AG04450 (cell line): ENCODE results near the gene KSR2. TPM values are rescaled to one million over a fixed set of nuclear protein-coding genes. Genes with fewer than 3 reads are reported as not detected.

Experiments used
- CTCF ChIA-PET: fragments of 300-600, 350-600 bp; formaldehyde crosslinking; extraction: SDS; loops from one replicate; lab custom pipeline; 2022; ENCODE audit warnings: antibody characterized with exemption, inconsistent platforms; lab: Charles Lee
- POLR2A ChIA-PET: fragments of 350-600 bp; formaldehyde crosslinking; extraction: SDS; loops from one replicate; lab custom pipeline; 2021; ENCODE audit warnings: antibody characterized with exemption, inconsistent platforms; lab: Yijun Ruan, JAX
- DNase-seq: peaks from one replicate; pipeline ENCODE4 v3.0.0-alpha.2; 2011; ENCODE audit warnings: low read depth, low spot score
- H3K27ac ChIP-seq: one replicate; pipeline ENCODE4 v1.5.1; 2012; ENCODE audit warnings: low read depth, low read length, control low read depth
- H3K27me3 ChIP-seq: one replicate; pipeline ENCODE4 v1.6.0; 2012; ENCODE audit warnings: low read length; ENCODE audit not compliant: control insufficient read depth, insufficient read depth
- H3K4me3 ChIP-seq: 2 replicates; pipeline ENCODE4 v1.5.1; 2011; ENCODE audit warnings: mild to moderate bottlenecking, low read depth, low read length, control low read depth
- H3K9me3 ChIP-seq: 2 replicates; pipeline ENCODE4 v1.5.1; 2012; ENCODE audit warnings: low read length; ENCODE audit not compliant: control insufficient read depth, insufficient read depth
- polyA plus RNA-seq: library from polyadenylated mRNA; depleted of rRNA; stranded (reverse); fragments of >200 nt; gene quantifications from 2 replicates; pipeline ENCODE4 v1.2.3, GENCODE V29; 2011
- TF ChIP-seq, protein P1 (sequence below): IDR thresholded peaks from 2 replicates; pipeline ENCODE4 v1.5.1; 2011; ENCODE audit warnings: low read depth, low read length, control low read depth, inconsistent platforms

The KSR2 gene
- polyA plus RNA-seq, 1 experiment = not detected

DNA sequence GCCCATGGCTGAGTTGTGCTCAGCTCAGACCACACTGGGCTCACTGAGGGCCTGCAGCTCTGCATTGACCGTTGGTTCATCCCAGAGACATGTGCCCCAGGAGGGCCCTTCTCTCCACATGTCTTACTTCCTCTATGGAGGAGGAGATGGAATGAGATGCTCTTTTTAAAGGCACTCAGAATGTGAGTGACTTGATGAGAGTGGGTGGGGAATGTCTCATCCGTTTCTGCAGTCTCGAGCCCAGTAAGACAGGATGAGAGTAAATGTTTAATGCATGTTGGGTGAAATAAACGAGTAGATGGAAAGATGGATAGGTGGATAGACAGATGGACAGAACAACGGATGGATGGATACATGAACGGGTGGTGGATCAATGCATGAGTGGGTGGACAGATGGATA is 538.5 kb downstream of the KSR2 start:
- POLR2A ChIA-PET = no interaction called here
- CTCF ChIA-PET = no interaction called here
- TF ChIP-seq, protein P1, sequence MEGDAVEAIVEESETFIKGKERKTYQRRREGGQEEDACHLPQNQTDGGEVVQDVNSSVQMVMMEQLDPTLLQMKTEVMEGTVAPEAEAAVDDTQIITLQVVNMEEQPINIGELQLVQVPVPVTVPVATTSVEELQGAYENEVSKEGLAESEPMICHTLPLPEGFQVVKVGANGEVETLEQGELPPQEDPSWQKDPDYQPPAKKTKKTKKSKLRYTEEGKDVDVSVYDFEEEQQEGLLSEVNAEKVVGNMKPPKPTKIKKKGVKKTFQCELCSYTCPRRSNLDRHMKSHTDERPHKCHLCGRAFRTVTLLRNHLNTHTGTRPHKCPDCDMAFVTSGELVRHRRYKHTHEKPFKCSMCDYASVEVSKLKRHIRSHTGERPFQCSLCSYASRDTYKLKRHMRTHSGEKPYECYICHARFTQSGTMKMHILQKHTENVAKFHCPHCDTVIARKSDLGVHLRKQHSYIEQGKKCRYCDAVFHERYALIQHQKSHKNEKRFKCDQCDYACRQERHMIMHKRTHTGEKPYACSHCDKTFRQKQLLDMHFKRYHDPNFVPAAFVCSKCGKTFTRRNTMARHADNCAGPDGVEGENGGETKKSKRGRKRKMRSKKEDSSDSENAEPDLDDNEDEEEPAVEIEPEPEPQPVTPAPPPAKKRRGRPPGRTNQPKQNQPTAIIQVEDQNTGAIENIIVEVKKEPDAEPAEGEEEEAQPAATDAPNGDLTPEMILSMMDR = no peak

DNA sequence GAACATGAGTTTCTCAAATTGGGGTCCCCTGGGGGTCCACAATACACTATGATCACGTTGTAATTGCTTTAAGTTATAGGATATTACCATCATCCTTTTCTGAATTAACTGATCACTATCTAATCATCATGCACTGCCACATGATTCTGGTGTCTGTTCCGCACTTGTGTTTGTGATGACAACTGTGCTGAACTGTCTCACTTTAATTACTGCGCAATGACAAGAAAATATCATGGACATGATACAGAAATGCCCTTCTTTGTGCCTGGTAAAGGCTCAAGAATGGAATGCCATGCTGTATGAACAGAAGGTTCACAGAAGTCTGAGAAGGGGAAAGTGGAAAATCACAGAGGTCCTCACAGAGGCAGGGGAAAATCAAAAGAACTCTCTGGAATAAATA is 541.6 kb downstream of the KSR2 start:
- Histone ChIP-seq H3K4me3 (no peak overlapping the region), H3K9me3 (peaks cover 32% of the 10 kb centered on the region), H3K27me3 (no peaks in the 10 kb centered on the region), H3K27ac (no peak overlapping the region)
- POLR2A ChIA-PET = no interaction called here
- DNase-seq = no peak
- CTCF ChIA-PET = no interaction called here
- TF ChIP-seq, protein P1 = no peak

More for the DNA sequence above, 538.5 kb downstream of the KSR2 start:
- no peak overlapping the region for H3K4me3 ChIP-seq
- H3K27ac ChIP-seq = no peak overlapping the region
- H3K9me3 ChIP-seq = peaks cover 48% of the 10 kb centered on the region
- no peak for DNase-seq
- H3K27me3 ChIP-seq = no peaks in the 10 kb centered on the region

DNA sequence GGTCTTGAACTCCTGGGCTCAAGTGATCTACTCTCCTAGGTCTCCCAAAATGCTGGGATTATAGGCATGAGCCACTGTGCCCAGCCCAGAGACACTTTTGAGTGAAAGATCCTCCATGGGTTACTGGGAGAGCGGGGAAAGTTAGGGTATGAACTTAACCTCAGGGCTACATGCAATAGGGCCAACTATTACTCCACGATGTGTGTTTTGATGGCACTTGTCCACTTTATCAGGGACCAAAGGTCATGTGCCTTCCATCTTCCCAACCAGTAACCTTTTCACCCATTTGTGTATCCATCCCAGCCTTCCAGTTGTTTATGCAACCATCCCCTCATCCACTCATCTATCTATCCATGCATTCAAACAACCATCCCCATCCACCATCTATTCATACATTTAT is 546.8 kb downstream of the KSR2 start:
- H3K9me3 ChIP-seq = peaks cover 22% of the 10 kb centered on the region
- TF ChIP-seq, protein P1 = no peak
- H3K27me3 ChIP-seq = no peaks in the 10 kb centered on the region
- ChIA-PET CTCF (no interaction called here), POLR2A (no interaction called here)
- H3K27ac ChIP-seq = no peak overlapping the region
- H3K4me3 ChIP-seq = no peak overlapping the region
- DNase-seq = no peak

DNA sequence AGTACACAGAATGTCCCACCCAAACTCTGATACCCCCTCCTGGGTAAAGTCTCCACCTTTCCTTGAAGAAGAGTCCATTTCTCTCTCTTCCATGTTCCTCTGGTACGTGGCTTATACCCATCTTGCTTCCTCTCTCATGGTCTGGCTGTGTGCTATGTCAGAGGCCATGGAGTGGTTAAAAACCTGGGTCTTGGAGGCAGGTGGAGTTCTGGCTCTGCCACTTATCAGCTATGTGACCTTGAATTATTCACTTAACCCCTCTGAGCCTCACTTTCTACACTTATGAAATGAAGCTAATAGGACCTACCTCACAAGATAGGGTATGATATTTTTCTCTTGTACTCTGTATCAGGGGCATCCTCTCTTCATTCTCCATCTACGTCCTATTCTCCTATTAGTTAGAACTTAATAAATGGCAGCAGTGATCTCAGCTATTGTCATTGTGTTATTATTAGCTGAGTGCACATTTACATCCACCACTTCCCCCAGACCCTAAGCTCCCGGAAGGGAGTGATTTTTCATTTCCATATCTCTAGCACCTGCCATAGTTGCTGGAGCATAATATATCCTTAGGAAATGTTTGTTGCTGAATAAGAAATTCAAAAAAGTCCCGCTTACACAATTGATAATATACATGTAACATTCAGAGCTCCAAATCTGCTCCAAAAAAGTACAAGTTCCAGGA is 547.6 kb downstream of the KSR2 start:
- H3K27ac ChIP-seq = no peak overlapping the region
- no peak overlapping the region for H3K4me3 ChIP-seq
- TF ChIP-seq, protein P1 = no peak
- ChIA-PET POLR2A (no interaction called here), CTCF (no interaction called here)
- DNase-seq = no peak
- H3K27me3 ChIP-seq = no peaks in the 10 kb centered on the region
- peaks cover 27% of the 10 kb centered on the region for H3K9me3 ChIP-seq

DNA sequence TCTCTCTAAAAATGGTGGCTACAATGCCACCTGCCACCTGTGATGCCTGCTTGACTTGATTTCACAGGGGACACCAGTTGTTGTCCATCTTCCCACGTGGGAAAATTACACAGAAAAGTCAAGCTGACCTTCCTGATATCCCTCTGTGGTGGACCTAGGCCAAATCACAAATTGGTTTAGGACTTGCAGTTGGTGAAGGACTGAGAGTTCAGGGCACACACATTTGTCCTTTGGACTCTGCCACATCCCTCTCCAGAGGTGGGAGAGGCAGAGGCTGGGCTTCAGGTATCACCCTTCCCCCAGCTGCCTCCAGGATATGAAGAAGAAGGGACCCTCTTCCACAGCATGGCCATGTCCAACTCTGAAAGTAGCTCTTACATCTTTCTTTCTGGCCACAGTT is 551.8 kb downstream of the KSR2 start:
- POLR2A ChIA-PET = no interaction called here

More for the DNA sequence above, 551.8 kb downstream of the KSR2 start:
- Histone ChIP-seq H3K4me3 (no peak overlapping the region), H3K9me3 (peaks cover 51% of the 10 kb centered on the region), H3K27ac (no peak overlapping the region), H3K27me3 (no peaks in the 10 kb centered on the region)
- no peak for DNase-seq
- TF ChIP-seq, protein P1 = no peak
- CTCF ChIA-PET = no interaction called here
